Motor neuron (in vitro differentiated cells): Measurements from ENCODE around the gene ATP4B. TPM values are rescaled to one million over a fixed set of nuclear protein-coding genes. Genes with fewer than 3 reads are reported as not detected.

Source experiments
- ATAC-seq, 8 experiments: fragments of 200-7000 bp; cut with Tn5 transposase; replicated peaks in 6 of 8; 2 replicates each; pipeline ENCODE4 v1.8.0; 2021; ENCODE audit warnings: mild to moderate bottlenecking in 8 of 8, moderate library complexity in 8 of 8
- H3K27ac ChIP-seq, 2 donors: fragments of 250-450 bp; sonication (Bioruptor Pico); 2 replicates each; pipeline ENCODE4 v1.9.0; 2021; ENCODE audit warnings: antibody characterized with exemption in 2 of 2, mild to moderate bottlenecking in 2 of 2, moderate library complexity in 1 of 2
- H3K4me1 ChIP-seq, 2 donors: fragments of 250-450 bp; sonication (Bioruptor Pico); replicated peaks in 1 of 2; 2 replicates each; pipeline ENCODE4 v1.6.1; 2021; ENCODE audit warnings: antibody characterized with exemption in 2 of 2, mild to moderate bottlenecking in 2 of 2, moderate library complexity in 1 of 2
- H3K4me3 ChIP-seq, 5 donors: fragments of 250-450 bp; sonication (Bioruptor Pico); 2 replicates each; pipeline ENCODE4 v1.9.0; 2021; ENCODE audit warnings: antibody characterized with exemption in 5 of 5, mild to moderate bottlenecking in 5 of 5, moderate library complexity in 4 of 5
- WGBS, 10 experiments: fragments of 450-650 bp; shearing (Covaris generic); methylation state at CpG; one replicate each; pipeline ENCODE4 v1.0.0; 2022; 5-methylcytosine and 5-hydroxymethylcytosine counted together
- in situ Hi-C, 9 experiments: fragments of 400-800 bp; cut with MboI; loops; one replicate each; pipeline ENCODE4 v1.15.0; 2021; ENCODE audit warnings: low sequenced_read_pairs in 9 of 9, low pct_unique_long_range_greater_than_20kb in 2 of 9; ENCODE audit not compliant: unreplicated experiment in 9 of 9
- total RNA-seq, 8 experiments: library from RNA; unstranded; fragments of 300-600 nt; gene quantifications; 2 replicates each; pipeline versions ENCODE4 v1.2.3 to v1.2.4, GENCODE V29; 2022

The ATP4B gene
- total RNA-seq = under 1 TPM in 5 of 8 experiments, not detected in 3; 0.14 to 0.49 (median 0.21) TPM

GRCh38 chr13:113657851-113658741 lies at the start of gene ATP4B:
Gene ATP4B (minus strand): TSS chr13:113658198. CDS start chr13:113658144, 54 bp downstream.
- WGBS, 10 experiments = 80 to 100% (median 86%) methylated on average over 1 to 7 of the region's 47 CpGs; no CpG with 5 or more reads in 7 of the 10 experiments
- in situ Hi-C loops = no loop called here
- no peak within 1 kb of the TSS for H3K4me3 ChIP-seq
- ATAC-seq = peak in 1 of 8 experiments; percentile 7
- peaks cover 0 to 10% of the 10 kb centered on the region in 2 donors for H3K4me1 ChIP-seq
- H3K27ac ChIP-seq = no peak within 1 kb of the TSS

- Histone ChIP-seq H3K27ac (no peak overlapping the region), H3K4me3 (no peak overlapping the region), H3K4me1 (peaks cover 0 to 9% of the 10 kb centered on the region in 2 donors)
- in situ Hi-C loops = no loop called here
- ATAC-seq = peak in 3 of 8 experiments; percentile 18 to 22 (median 19)
- 0 to 91% (median 59%) methylated on average over 2 to 6 of the region's 18 CpGs; no CpG with 5 or more reads in 1 of the 10 experiments for WGBS, 10 experiments
These were observed 14.1 kb upstream of the ATP4B start for GRCh38 chr13:113672002-113672651.

GRCh38 chr13:113671066-113672001 lies 13.3 kb upstream of the ATP4B start:
- peak in 3 of 8 experiments; percentile 13 to 29 (median 14) for ATAC-seq
- in situ Hi-C loops = no loop called here
- Histone ChIP-seq H3K4me3 (no peak overlapping the region), H3K4me1 (peaks cover 0 to 9% of the 10 kb centered on the region in 2 donors), H3K27ac (no peak overlapping the region)
- WGBS, 10 experiments = 55 to 87% (median 73%) methylated on average over 1 to 14 of the region's 54 CpGs; no CpG with 5 or more reads in 4 of the 10 experiments

- peaks cover 0 to 9% of the 10 kb centered on the region in 2 donors for H3K4me1 ChIP-seq
- H3K27ac ChIP-seq = no peak overlapping the region
- no peak overlapping the region for H3K4me3 ChIP-seq
- ATAC-seq = no peak
- in situ Hi-C loops = no loop called here
- 80% methylated on average over 3 of the region's 19 CpGs; no CpG with 5 or more reads in 9 of the 10 experiments for WGBS, 10 experiments
These were observed 12.5 kb upstream of the ATP4B start for GRCh38 chr13:113670541-113670940.

- Histone ChIP-seq H3K4me3 (no peak overlapping the region), H3K4me1 (peaks cover 0 to 9% of the 10 kb centered on the region in 2 donors), H3K27ac (no peak overlapping the region)
- ATAC-seq = peak in 3 of 8 experiments; percentile 15 to 33 (median 17)
- in situ Hi-C loops = no loop called here
- WGBS, 10 experiments = 61 to 81% (median 80%) methylated on average over 1 to 3 of the region's 21 CpGs; no CpG with 5 or more reads in 5 of the 10 experiments
These were observed 11.8 kb upstream of the ATP4B start for GRCh38 chr13:113669755-113670341.

GRCh38 chr13:113669231-113669754 lies 11.3 kb upstream of the ATP4B start:
- no peak overlapping the region for H3K27ac ChIP-seq
- peak in 4 of 8 experiments; percentile 15 to 52 (median 17) for ATAC-seq
- 0 to 92% (median 53%) methylated on average over 1 to 10 of the region's 13 CpGs; no CpG with 5 or more reads in 2 of the 10 experiments for WGBS, 10 experiments
- in situ Hi-C loops = no loop called here
- peaks cover 0 to 9% of the 10 kb centered on the region in 2 donors for H3K4me1 ChIP-seq
- H3K4me3 ChIP-seq = no peak overlapping the region

- in situ Hi-C loops = no loop called here
- H3K4me3 ChIP-seq = no peak overlapping the region
- 80 to 87% (median 86%) methylated on average over 1 to 7 of the region's 24 CpGs; no CpG with 5 or more reads in 7 of the 10 experiments for WGBS, 10 experiments
- no peak for ATAC-seq
- peaks cover 0 to 9% of the 10 kb centered on the region in 2 donors for H3K4me1 ChIP-seq
- no peak overlapping the region for H3K27ac ChIP-seq
These were observed 10.5 kb upstream of the ATP4B start for GRCh38 chr13:113668491-113668971.

GRCh38 chr13:113667771-113668490 lies 9.9 kb upstream of the ATP4B start:
- no peak overlapping the region for H3K4me3 ChIP-seq
- peaks cover 0 to 9% of the 10 kb centered on the region in 2 donors for H3K4me1 ChIP-seq
- ATAC-seq = no peak
- no peak overlapping the region for H3K27ac ChIP-seq
- in situ Hi-C loops = no loop called here
- WGBS, 10 experiments = 54 to 100% (median 89%) methylated on average over 1 to 10 of the region's 29 CpGs; no CpG with 5 or more reads in 5 of the 10 experiments

- 63 to 100% (median 76%) methylated on average over 1 to 11 of the region's 32 CpGs; no CpG with 5 or more reads in 3 of the 10 experiments for WGBS, 10 experiments
- peak in 2 of 8 experiments; percentile 12 to 32 for ATAC-seq
- in situ Hi-C loops = no loop called here
- H3K4me3 ChIP-seq = no peak within 1 kb of the TSS
- peaks cover 0 to 9% of the 10 kb centered on the region in 2 donors for H3K4me1 ChIP-seq
- no peak within 1 kb of the TSS for H3K27ac ChIP-seq
These were observed 9.1 kb upstream of the ATP4B start, which contains the start of gene GRK1 for GRCh38 chr13:113666951-113667701. Gene GRK1 (plus strand): TSS chr13:113667219. CDS start chr13:113667387, 168 bp downstream.

- Histone ChIP-seq H3K4me3 (no peak overlapping the region), H3K27ac (no peak overlapping the region), H3K4me1 (peaks cover 0 to 9% of the 10 kb centered on the region in 2 donors)
- ATAC-seq = no peak
- 75 to 100% methylated on average over 1 to 2 of the region's 2 CpGs; no CpG with 5 or more reads in 8 of the 10 experiments for WGBS, 10 experiments
- in situ Hi-C loops = no loop called here
These were observed 8.3 kb upstream of the ATP4B start for GRCh38 chr13:113666329-113666670.
